Sigmoid colon (tissue), 4 donors: ENCODE measurements around the gene GET4.

ENCODE experiments used
- CTCF ChIP-seq, 4 experiments: fragments of 450-650 bp in 3 of 4; fragments of 200-600 bp in 1 of 4; IDR thresholded peaks; one replicate each; pipeline ENCODE4 v1.5.1; 2016 to 2019; ENCODE audit warnings: antibody characterized with exemption in 4 of 4, mild to moderate bottlenecking in 3 of 4, moderate library complexity in 2 of 4
- POLR2A ChIP-seq, 2 donors: fragments of 450-650 bp; IDR thresholded peaks; one replicate each; pipeline ENCODE4 v1.6.1; 2016; ENCODE audit warnings: antibody characterized with exemption in 2 of 2, mild to moderate bottlenecking in 2 of 2, moderate library complexity in 2 of 2
- POLR2AphosphoS5 ChIP-seq, 4 donors: sonication (generic); formaldehyde crosslinking; IDR thresholded peaks; one replicate each; pipeline ENCODE4 v1.6.1; 2017; ENCODE audit warnings: antibody characterized with exemption in 4 of 4

- TF ChIP-seq POLR2AphosphoS5 (IDR thresholded peaks at IDR 0.05) (no peak), CTCF (IDR thresholded peaks at IDR 0.05) (no peak), POLR2A (IDR thresholded peaks at IDR 0.05) (no peak)
These were observed 22.1 kb upstream of the GET4 start for GRCh38 chr7:854118-854775.
